Kidney glomerular epithelial cell (primary cell): ENCODE data around the gene CIAO2B.
"Not testable (repeated sequence)": the region's sequence is repeated elsewhere in the genome, so short reads cannot be mapped to it uniquely, and the experiment has no call there.

Experiments used
- DNase-seq: peaks from one replicate; lab custom pipeline; 2025; lab: John Stamatoyannopoulos, UW

CIAO2B gene

DNA sequence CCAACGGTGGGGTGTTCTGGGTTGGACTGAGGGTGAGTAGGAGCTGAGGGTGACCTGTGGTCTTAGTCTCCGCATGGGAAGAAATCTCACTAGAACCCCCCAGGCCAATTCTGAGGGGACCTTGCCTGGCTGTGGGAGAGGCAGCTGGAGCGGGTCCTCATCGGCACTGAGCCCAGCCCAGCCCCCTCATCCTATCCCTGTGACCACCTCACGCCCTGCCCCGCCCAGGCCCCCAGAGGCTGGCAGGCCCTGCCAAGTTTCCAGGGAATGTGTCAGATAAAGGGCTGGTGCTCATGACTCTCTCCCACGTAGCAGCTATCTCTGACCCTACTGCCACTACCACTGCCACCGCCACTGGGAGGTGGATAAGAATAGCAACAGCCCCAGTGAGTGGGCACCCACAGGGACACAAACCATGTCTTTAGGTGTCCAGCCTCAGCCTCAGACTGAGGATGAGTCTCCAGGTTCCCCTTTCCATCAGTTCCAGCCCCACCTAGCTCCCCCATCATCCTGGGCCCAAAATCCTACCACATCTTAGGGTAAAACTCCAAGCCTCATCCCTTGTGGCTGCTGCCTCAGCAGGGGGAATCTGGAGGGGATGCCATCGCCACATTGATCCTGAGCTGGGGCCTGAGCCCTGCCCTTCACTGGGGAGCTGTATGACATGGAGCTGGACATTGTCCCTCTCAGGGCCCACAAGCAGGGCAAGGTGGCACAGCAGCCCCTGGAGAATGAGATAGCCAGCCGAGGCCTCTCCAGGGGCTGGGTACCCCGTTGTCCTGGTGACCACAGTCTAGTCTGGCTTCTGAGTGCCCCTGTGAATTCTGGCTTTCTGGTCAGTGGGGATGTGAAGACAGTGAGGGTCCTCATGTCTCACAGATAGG is 30.4 kb downstream of the CIAO2B start:
- no peak for DNase-seq

- DNase-seq = no peak
These were observed 31.3 kb downstream of the CIAO2B start for GRCh38 chr16:66902648-66903543.

DNA sequence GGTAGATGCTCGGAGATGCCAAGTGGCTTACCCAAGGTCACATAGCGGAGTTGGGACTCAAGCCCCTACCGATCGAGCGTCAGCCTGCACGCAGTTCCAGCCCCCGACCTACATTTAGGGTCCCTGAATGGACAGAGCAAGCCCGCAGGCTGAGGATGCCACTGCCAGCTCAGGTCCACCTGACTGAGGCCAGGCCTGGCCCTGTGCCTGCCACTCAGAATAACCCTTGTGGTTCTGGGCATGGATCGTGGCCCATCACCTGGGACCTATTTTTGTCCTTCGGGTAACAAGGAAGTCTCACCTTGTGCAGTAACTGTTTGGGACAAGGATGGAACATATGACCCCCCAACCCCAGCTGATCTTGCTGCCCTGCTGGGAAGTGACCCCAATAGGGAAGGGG is 32.6 kb downstream of the CIAO2B start:
- no peak for DNase-seq

DNA sequence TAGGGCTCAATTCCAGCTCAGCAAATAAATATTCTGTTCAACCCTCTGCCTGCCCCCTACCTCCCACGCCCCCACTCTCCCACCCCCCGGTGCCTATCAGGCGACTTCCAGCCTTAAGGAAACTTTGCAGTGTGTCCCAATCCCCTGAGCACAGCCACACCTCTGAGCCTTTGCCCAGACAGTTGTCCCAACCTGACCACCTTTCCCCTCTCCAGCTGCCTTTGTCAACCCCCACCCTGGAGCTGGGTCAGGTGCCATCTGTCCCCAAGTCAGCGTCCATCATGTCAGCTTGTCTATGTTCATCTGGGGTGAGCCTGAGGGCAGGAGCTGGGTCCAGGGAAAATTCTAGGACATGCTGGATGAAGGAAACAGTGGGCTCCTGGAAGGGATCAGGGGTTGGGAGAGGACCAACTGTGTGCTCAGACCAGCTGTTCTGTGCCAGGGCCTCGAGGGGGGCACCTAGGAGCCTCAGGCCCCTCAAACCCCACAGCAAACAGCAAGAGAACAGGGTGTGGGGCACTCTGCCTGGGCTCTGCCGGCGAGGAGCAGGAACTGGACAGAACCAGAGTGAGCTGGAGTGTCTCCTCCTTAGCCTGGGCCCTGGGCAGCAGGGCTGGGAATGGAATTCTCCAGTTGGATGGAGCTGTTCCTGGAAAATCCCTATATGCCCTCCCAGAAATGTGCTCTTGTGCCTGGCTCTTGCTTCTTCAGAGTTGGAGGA is 33.3 kb downstream of the CIAO2B start:
- peak; percentile 21 for DNase-seq

DNA sequence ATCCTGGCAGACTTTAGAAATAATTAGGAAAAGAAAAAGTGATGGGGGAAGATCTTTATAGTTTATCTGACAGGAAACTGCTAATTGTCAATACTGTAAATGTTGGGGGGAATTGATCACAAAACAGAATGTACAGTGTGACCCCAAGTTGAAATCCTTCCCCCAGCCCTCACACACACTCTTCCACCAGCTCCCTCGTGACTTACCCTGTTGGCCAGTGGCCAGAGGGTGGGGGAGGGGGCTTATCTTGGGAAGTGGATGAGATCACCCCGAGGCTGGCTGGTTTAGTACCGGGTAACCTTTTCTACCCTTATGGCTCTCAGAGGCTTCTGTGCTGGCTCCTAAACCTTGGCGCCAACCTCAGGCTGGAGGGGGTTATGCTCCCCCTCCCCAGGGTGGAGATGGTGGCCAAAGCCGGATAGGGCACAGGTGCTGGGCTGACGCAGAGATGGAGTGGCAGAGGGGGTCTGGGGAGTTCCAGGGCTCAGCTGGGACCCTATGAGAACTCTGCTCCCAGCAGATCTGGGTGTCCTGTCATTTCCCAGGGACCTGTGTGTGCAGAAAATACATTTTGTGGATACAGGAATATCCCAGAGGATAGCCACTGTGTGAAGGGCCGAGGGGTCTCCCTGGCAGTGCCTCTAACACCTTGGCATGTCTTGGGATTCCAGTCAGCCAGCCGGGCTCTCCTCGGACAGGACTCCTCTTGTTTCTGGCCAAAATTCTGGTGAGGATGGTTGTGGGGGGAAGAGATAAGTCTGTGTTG is 34.1 kb downstream of the CIAO2B start:
- peak; percentile 59 for DNase-seq

DNA sequence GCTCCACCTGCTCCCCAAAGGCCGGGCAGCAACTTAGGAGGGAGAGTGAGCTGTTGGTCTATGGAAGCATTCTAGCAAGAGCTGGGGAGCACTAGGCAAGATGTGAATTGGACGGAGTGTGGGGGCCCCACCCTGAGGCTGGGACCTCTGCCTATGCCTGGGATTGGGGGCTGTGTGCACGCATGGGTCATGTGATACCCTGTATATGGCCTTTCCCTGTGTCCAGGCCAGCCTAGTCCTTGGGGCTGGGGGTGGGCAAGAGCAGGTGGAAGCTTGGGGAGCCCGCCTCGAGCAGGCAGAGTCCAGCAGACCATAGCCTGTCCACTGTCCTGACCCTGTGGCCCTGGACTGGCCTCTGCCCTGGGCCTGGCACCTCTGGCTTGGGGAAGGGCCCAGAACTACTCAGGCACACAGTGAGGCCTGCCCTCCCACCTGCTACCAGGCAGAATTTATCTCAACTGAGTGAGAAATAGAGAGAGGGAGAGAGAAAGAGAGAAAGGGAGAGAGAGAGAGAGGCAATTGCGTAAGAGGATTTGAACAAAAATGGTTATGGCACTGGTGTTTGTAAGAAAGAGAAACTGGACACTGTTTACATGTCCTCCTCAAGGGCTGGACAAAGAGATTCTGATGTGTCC is 34.8 kb downstream of the CIAO2B start:
- DNase-seq = peak; percentile 59

- no peak for DNase-seq
These were observed 35.3 kb downstream of the CIAO2B start for GRCh38 chr16:66898933-66899309.

GRCh38 chr16:66898207-66898606 is 36.0 kb downstream of the CIAO2B start:
- peak; percentile 66 for DNase-seq

GRCh38 chr16:66896682-66897081 is 37.5 kb downstream of the CIAO2B start:
- not testable (repeated sequence) for DNase-seq

GRCh38 chr16:66895999-66896398 is 38.2 kb downstream of the CIAO2B start:
- no peak for DNase-seq

- DNase-seq = no peak
These were observed 38.6 kb downstream of the CIAO2B start for GRCh38 chr16:66895689-66895979.

GRCh38 chr16:66894948-66895688 is 39.1 kb downstream of the CIAO2B start:
- peak; percentile 68 for DNase-seq

DNA sequence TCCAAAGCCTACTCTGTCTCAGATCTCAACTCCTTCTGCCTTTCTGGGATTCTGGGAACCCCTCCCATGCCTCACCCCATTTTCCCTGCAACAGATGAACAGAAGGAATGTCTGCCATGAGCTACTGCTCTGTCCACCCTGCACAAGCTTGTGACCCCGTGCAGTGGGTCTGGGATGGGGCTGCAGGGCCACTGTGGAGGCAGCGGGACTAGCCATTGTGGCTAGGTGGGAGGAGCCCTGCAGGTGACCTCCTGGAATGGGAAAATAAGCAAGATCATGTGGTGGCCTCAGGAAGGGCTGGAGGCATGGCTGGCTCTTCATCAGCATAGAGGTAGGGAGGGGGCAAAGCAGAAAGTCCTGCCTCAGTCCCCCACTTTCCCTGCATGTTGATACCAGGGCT is 40.1 kb downstream of the CIAO2B start:
- no peak for DNase-seq

DNA sequence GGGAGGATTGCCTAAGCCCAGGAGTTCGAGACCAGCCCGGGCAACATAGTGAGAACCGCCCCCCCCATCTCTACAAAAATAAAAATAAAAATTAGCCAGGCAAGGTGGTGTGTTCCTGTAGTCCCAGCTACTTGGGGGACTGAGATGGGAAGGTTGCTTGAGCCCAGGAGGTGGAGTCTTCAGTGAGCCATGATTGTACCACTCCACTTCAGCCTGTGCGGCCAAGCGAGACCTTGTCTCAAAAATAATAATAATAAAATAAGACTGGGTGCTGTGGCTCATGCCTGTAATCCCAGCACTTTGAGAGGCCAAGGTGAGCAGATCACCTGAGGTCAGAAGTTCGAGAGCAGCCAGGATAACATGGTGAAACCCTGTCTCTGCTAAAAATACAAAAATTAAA is 42.4 kb downstream of the CIAO2B start:
- DNase-seq = no peak

DNA sequence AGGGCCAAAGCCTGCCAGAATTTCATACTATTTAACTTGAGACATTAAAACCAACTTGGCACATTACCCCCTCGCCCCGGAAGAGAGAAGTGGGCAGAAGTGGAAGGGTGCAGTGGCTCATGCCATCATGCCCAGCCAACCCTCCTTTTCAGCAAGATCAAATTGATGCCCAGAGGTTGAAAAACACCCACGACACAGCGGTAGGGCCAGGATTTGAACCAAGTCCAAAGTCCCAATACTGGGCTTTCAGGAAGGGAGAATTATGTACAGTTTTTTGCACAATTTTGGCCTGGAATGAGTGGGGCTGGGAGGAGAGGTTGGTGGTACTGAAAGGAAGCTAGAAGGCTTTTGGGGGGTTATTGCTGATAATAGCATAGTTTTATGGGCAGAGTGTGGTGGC is 42.8 kb downstream of the CIAO2B start:
- no peak for DNase-seq

DNA sequence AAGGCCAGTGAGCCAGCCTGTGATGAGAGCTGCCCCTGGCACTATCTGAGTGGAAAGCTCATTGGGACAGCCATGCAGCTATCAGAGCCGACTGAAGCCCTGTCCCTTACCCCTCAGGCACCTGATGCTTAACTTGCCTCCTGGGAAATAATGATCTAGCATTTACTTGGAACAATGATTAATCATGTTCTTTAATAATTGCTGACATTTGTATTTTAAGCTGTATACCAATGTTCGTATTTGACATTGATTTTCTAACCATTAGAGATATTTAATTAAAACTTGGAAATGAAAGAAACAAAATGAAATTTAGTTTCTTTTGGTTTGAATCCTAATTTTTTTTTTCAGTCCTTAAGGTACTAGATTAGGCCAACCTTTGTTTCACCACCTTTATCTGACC is 43.4 kb downstream of the CIAO2B start:
- DNase-seq = no peak

DNA sequence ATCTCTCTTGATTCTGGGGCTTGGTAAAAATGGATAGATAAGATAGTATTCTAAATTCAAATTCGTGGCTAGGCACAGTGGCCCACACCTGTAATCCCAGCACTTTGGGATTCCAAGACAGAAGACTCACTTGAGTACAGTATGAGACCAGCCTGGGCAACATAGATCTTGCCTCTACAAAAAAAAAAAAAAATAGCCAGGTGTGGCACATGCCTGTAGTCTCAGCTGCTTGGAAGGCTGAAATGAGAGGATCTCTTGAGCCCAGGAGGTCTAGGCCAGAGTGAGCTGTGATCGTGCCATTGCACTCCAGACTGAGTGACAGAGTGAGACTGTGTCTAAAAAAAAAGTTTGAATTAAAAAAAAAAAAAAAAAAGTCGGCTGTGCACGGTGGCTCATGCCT is 44.6 kb downstream of the CIAO2B start:
- DNase-seq = no peak

- no peak for DNase-seq
These were observed 45.3 kb downstream of the CIAO2B start for GRCh38 chr16:66888647-66889615.

- no peak for DNase-seq
These were observed 47.3 kb downstream of the CIAO2B start for GRCh38 chr16:66886914-66887313.
